GM18867 (cell line): ENCODE results near the gene VAV1.
"Not testable (repeated sequence)": the region's sequence is repeated elsewhere in the genome, so short reads cannot be mapped to it uniquely, and the experiment has no call there.

Experiments used
- ATAC-seq: cut with Tn5 transposase; IDR thresholded peaks from one replicate; pipeline ENCODE4 v1.9.1; 2021; ENCODE audit warnings: mild to moderate bottlenecking, moderate library complexity; ENCODE audit not compliant: unreplicated experiment

VAV1 gene

DNA sequence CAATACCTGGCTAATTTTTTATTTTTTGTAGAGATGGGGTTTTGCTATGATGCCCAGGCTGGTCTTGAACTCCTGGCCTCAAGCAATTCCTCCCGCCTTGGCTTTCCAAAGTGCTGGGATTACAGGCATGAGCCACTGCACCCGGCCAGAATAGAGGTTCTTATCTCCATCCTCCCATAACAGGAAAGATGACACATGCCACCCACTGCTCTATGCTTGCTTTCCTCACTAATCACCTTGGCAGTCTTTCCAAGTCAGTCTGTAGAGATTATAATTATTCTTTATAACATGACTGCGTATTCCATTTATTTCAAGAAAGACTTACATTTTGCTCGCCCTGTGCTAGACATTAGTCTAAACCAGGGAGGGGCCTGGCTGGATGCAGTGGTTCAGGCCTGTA, 6.7 kb downstream of the VAV1 start:
- ATAC-seq, result no peak

GRCh38 chr19:6787393-6787792, 14.9 kb downstream of the VAV1 start:
- no peak for ATAC-seq

- no peak for ATAC-seq
These were observed 16.4 kb downstream of the VAV1 start for GRCh38 chr19:6788896-6789295.

DNA sequence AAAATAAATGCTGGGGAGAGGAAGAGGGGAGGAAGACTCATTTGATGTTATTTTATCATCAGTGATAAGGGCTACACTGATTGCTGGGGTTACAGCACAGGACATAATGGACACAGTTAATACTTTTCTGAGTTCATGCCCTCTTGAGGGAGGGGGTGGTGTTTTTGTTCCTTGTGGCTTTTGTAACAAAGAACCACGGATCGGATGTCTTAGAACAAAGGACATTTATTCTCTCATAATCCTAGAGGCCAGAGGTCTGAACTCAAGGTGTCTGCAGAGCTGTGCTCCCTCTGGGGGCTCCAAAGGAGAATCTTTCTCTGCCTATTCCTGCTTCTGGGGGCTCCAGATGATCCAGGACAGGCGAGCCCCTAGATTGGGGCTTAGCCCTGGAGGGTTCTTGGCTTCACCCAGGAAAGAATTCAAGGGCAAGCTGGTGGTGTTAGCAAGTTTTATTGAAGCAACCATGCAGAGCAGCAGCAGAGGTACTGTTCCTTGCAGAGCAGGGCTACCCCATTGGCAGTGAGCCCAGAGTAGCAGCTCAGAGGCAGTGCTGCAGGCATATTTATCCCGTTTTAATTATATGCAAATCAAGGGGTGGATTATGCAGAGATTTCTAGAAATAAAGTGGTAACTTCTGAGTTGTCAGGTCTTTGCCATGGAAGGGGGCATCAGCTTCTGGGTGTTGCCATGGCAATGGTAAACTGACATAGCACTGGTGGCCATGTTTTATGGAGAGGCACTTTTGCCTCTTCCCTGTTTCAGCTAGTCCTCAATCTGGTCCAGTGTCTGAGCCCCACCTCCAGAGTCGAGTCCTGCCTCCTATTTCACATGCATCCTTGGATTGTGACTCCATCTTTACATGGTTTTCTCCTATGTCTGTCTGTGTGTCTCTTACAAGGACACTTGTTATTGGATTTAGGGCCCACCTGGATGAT, 18.0 kb downstream of the VAV1 start:
- no peak for ATAC-seq

DNA sequence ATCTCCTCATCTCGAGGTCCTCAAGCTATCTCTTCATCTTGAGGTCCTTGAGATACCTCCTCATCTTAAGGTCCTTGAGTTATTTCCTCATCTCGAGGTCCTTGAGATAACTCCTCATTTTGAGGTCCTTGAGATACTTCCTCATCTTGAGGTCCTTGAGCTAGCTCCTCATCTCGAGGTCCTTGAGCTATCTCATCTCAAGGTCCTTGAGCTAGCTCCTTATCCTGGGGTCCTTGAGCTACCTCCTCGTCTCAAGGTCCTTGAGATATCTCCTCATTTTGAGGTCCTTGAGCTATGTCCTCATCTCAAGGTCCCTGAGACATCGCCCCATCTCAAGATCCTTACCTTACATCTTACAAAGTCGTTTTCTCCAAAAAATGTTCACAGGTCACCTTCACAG, 18.7 kb downstream of the VAV1 start:
- ATAC-seq, result no peak

GRCh38 chr19:6793411-6793810, 20.9 kb downstream of the VAV1 start:
- ATAC-seq, result no peak

- no peak for ATAC-seq
These were observed 21.5 kb downstream of the VAV1 start for GRCh38 chr19:6793973-6794372.

DNA sequence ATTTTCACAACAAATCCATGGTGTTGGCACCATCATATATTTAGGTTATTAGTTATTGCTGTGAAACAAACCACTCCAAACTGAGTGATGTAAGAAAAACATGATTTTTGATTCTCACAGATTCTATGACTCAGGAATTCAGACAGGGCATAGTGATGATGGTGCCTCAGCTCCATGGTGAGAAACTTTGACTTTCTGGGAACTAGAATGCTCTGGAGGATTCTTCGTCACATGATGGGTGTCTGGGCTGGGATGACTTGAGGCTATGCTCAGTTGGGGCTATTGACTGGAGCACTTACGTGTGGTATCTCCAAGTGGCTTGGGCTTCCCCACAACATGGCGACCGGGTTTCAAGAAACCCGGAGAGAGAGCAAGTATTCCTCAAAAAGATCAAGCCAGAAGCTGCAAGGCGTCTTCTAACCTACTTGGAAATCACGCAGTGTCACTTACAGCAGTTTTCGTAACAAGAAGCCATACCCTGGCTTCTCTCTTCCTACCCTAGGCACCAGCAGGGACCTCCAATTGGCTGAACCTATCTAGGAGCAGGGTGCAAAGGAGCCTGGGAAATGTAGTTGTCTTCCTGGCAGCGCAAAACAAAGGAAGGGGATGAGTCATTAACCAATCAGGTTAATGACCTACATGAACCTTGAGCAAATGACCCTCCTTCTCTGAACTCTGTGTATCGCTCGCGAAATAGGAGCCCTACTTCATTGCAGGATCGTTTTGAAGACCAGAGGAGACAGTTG, 22.4 kb downstream of the VAV1 start:
- no peak for ATAC-seq

DNA sequence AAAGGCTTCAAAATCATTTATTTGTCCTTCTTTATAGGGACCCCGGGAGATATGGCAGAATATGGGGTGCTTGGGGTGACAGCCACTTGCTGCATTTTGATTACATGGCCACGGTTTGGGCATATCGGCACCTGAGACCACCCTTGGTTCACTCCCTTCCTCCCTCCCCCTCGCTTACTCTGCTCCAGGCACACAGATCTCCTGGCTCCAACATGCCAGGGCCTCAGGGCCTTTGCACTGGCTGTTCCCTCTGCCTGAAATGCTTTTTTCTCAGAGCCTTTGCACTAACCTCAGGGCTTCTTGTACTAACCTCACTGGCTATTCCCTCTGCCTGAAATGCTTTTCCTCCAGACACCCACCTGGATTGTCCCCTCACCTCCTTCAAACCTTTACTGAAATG, 23.8 kb downstream of the VAV1 start:
- no peak for ATAC-seq

DNA sequence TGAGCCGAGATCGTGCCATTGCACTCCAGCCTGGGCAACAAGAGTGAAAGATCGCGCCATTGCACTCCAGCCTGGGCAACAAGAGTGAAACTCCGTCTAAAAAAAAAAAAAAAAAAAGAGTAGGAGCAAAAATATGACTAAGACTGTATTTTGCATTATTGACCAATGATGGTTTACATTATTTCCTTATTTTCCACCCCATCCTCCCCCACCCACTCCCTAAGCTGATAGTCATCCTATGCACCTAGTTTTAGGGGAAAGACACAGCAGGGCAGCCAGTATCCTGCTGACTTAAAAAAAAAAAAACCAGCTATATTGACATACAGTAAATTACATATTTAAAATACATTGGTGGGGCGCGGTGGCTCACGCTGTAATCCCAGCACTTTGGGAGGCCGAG, 25.1 kb downstream of the VAV1 start:
- no peak for ATAC-seq

DNA sequence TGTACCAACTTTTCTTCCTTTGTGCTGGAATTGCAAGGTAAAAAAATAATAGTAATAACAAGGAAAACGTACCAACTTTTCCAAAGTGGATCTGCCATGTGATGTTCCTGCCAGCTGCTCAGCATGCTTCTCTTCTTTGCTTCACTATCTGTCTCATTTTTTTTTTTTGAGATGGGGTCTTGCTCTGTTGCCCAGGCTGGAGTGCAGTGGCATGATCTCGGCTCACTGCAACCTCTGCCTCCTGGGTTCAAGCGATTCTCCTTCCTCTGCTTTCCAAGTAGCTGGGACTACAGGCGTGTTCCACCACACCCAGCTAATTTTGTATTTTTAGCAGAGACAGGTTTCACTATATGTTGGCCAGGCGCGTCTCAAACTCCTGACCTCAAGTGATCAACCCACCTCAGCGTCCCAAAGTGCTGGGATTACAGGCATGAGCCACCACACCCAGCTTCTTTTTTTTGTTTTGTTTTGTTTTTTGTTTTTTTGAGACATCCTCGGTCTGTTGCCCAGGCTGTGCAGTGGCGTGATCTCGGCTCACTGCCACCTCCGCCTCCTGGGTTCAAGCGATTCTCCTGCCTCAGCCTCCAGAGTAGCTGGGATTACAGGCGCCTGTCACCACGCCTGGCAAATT, 27.8 kb downstream of the VAV1 start:
- not testable (repeated sequence) for ATAC-seq

DNA sequence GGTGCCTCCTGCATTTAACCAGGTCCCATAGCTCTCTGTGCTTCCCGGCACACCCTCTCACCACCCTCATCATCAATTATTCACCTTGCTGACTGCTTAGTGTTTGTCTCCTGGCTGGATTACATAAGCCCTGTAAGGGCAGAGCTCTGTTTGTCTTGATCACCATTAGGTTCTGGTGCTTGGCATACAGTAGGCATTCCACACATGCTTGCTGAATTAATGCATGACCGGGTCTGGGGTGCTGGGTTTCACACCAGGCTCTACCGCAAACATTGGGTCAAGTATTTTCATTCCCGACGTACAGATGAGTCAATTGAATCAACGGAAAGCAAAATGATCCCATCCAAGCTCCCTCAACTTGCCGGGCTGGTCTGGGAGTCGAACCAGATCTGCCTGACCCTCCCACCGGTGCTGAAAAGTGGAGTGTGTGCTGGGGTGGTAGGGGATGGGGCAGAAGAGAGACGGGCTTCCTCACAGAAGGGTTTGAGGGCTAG, 28.5 kb downstream of the VAV1 start:
- ATAC-seq, result peak; percentile 7

GRCh38 chr19:6801485-6802086, 29.1 kb downstream of the VAV1 start:
- peak; percentile 54 for ATAC-seq

GRCh38 chr19:6802336-6803035, 30.0 kb downstream of the VAV1 start:
- peak; percentile 50 for ATAC-seq

GRCh38 chr19:6803036-6803404, 30.5 kb downstream of the VAV1 start:
- no peak for ATAC-seq

DNA sequence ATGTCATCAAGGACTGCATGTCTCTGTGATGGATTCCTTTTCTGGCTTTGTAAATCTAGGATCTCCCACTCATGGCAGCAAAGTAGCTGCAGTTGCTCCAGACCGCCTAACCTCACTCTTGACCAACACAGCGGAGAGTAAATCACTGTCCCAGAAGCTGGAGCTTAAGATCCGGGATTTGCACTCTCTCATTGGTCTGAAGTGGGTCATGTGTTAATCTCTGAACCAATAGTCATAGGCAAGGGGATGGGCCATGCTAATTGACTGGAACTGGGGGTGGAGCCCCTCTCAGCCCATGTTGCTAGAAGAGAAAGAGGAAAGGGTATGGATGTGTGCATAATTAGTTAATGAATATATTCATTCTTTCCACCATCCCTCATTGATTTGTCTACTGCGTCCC, 34.0 kb downstream of the VAV1 start:
- ATAC-seq, result no peak

- no peak for ATAC-seq
These were observed 34.8 kb downstream of the VAV1 start for GRCh38 chr19:6807291-6807690.

GRCh38 chr19:6808494-6808893, 36.0 kb downstream of the VAV1 start:
- ATAC-seq, result no peak

- ATAC-seq, result no peak
These were observed 36.8 kb downstream of the VAV1 start for GRCh38 chr19:6809262-6809661.

GRCh38 chr19:6811378-6811777, 38.9 kb downstream of the VAV1 start:
- ATAC-seq, result no peak

DNA sequence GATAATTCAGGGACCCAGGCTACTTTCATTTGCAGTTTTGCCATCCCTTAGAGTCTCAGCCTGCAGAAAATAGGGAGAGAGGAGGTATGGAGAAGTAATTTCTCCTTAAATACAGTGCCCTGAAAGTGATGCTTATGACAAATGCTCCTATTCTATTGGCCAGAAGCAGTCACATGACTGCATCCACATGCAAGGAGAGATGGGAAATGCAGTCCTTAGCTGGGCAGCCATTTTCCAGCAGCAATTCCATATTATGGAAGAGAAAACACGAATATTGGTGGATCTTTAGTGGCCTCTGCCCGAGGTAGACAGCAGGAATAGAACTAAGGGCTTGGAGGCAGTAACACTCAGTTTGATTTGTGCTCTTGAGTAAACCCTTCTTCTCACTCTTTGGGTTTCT, 39.4 kb downstream of the VAV1 start:
- ATAC-seq, result no peak
